Sigmoid colon (tissue), 7 donors: ENCODE results near the gene PTX4. TPM values are rescaled to one million over a fixed set of nuclear protein-coding genes. Genes with fewer than 3 reads are reported as not detected.

Experiments used
- DNase-seq: peaks from one replicate; pipeline ENCODE4 v3.0.0-alpha.2; 2019
- H3K27ac ChIP-seq, 4 donors: fragments of 200-600 bp; sonication (generic); one replicate each; pipeline ENCODE4 v1.5.1; 2016 to 2019; ENCODE audit warnings: mild to moderate bottlenecking in 1 of 4
- H3K27me3 ChIP-seq, 3 donors: fragments of 200-600 bp; sonication (generic); one replicate each; pipeline ENCODE4 v1.5.1; 2019; ENCODE audit warnings: mild to moderate bottlenecking in 1 of 3
- H3K36me3 ChIP-seq, 4 donors: fragments of 200-600 bp; sonication (generic); one replicate each; pipeline ENCODE4 v1.5.1; 2016 to 2019
- H3K4me1 ChIP-seq, 4 donors: fragments of 200-600 bp; sonication (generic); one replicate each; pipeline ENCODE4 v1.5.1; 2017 to 2019
- H3K4me3 ChIP-seq, 4 donors: fragments of 200-600 bp; sonication (generic); one replicate each; pipeline ENCODE4 v1.5.1; 2017 to 2019; ENCODE audit warnings: mild to moderate bottlenecking in 2 of 4, moderate library complexity in 1 of 4
- H3K9me3 ChIP-seq, 4 donors: fragments of 200-600 bp in 3 of 4; sonication (generic) in 3 of 4; one replicate each; pipeline versions ENCODE4 v1.5.1 to v1.6.1; 2013 to 2019
- CTCF ChIP-seq, 4 experiments: fragments of 450-650 bp in 3 of 4; fragments of 200-600 bp in 1 of 4; IDR thresholded peaks; one replicate each; pipeline ENCODE4 v1.5.1; 2016 to 2019; ENCODE audit warnings: antibody characterized with exemption in 4 of 4, mild to moderate bottlenecking in 3 of 4, moderate library complexity in 2 of 4
- EP300 ChIP-seq, 4 donors: sonication (generic); formaldehyde crosslinking; IDR thresholded peaks; one replicate each; pipeline ENCODE4 v1.6.1; 2017; ENCODE audit warnings: antibody characterized with exemption in 4 of 4
- POLR2A ChIP-seq, 2 donors: fragments of 450-650 bp; IDR thresholded peaks; one replicate each; pipeline ENCODE4 v1.6.1; 2016; ENCODE audit warnings: antibody characterized with exemption in 2 of 2, mild to moderate bottlenecking in 2 of 2, moderate library complexity in 2 of 2
- POLR2AphosphoS5 ChIP-seq, 4 donors: sonication (generic); formaldehyde crosslinking; IDR thresholded peaks; one replicate each; pipeline ENCODE4 v1.6.1; 2017; ENCODE audit warnings: antibody characterized with exemption in 4 of 4
- WGBS, 2 donors: extraction: QIAGEN DNeasy Blood & Tissue Kit; methylation state at CpG; one replicate each; pipeline ENCODE4 v1.1.7; 2013; 5-methylcytosine and 5-hydroxymethylcytosine counted together
- intact Hi-C: fragments of 100-400 bp; cut with DNase I; formaldehyde crosslinking; loops from one replicate; pipeline ENCODE4 v1.15.1; 2023
- polyA plus RNA-seq, 3 donors: library from polyadenylated mRNA; stranded (reverse); fragments of 200-250 nt; gene quantifications; one replicate each; pipeline ENCODE4 v1.2.3, GENCODE V29; 2013
- total RNA-seq, 4 donors: library from RNA; depleted of rRNA; stranded (reverse); fragments of >200 nt; gene quantifications; one replicate each; pipeline ENCODE4 v1.1.0, GENCODE V29; 2016
- donor health status: healthy with polysubstance abuse.
- donor health status: Bipolar disorder and iron deficiency.
- donor health status: healthy.

PTX4 gene
- total and polyA plus RNA-seq, 7 donors = not detected

- TF ChIP-seq POLR2AphosphoS5 (IDR thresholded peaks at IDR 0.05) = peak in 2 of 4 donors; percentile 33 to 56
- no peak for TF ChIP-seq POLR2A (IDR thresholded peaks at IDR 0.05)
- Histone ChIP-seq H3K4me1 (peaks cover 0 to 21% (median 9%) of the 10 kb centered on the region in 4 donors), H3K9me3 (no peaks in the 10 kb centered on the region), H3K36me3 (peaks cover 8 to 66% (median 10%) of the 10 kb centered on the region in 4 donors), H3K27ac (peak overlapping the region in 3 of 4 donors; percentile 66 to 80 (median 67)), H3K27me3 (no peaks in the 10 kb centered on the region), H3K4me3 (peak overlapping the region in 1 of 4 donors; percentile 9)
- intact Hi-C loops = no loop called here
- no peak for DNase-seq
- 87 to 92% methylated on average over 24 of the region's 24 CpGs for WGBS, 2 donors
Observed at GRCh38 chr16:1461146-1461545, 27.6 kb downstream of the PTX4 start.

GRCh38 chr16:1460602-1461138 is 28.1 kb downstream of the PTX4 start:
- H3K4me3 ChIP-seq = peak overlapping the region in 1 of 4 donors; percentile 9
- H3K27me3 ChIP-seq = no peaks in the 10 kb centered on the region
- peaks cover 0 to 21% (median 9%) of the 10 kb centered on the region in 4 donors for H3K4me1 ChIP-seq
- H3K27ac ChIP-seq = peak overlapping the region in 3 of 4 donors; percentile 66 to 80 (median 67)
- H3K36me3 ChIP-seq = peaks cover 13 to 70% (median 14%) of the 10 kb centered on the region in 4 donors
- 92 to 94% methylated on average over 30 of the region's 30 CpGs for WGBS, 2 donors
- intact Hi-C loops = no loop called here
- TF ChIP-seq POLR2AphosphoS5 (IDR thresholded peaks at IDR 0.05) (no peak), CTCF (IDR thresholded peaks at IDR 0.05) (no peak), EP300 (IDR thresholded peaks at IDR 0.05) (no peak), POLR2A (IDR thresholded peaks at IDR 0.05) (no peak)
- no peaks in the 10 kb centered on the region for H3K9me3 ChIP-seq
- no peak for DNase-seq

- WGBS, 2 donors = 86 to 87% methylated on average over 10 of the region's 10 CpGs
Observed at GRCh38 chr16:1459967-1460366, 28.8 kb downstream of the PTX4 start.

GRCh38 chr16:1458977-1459341 is 29.8 kb downstream of the PTX4 start:
- Histone ChIP-seq H3K27ac (no peak overlapping the region), H3K36me3 (peaks cover 20 to 79% (median 30%) of the 10 kb centered on the region in 4 donors), H3K9me3 (no peaks in the 10 kb centered on the region), H3K27me3 (no peaks in the 10 kb centered on the region), H3K4me3 (no peak overlapping the region), H3K4me1 (peaks cover 0 to 21% (median 9%) of the 10 kb centered on the region in 4 donors)
- DNase-seq = no peak
- intact Hi-C loops = no loop called here
- 63 to 87% methylated on average over 14 of the region's 14 CpGs for whole genome bisulfite sequencing, 2 donors
- TF ChIP-seq POLR2A (IDR thresholded peaks at IDR 0.05) (no peak), EP300 (IDR thresholded peaks at IDR 0.05) (no peak), POLR2AphosphoS5 (IDR thresholded peaks at IDR 0.05) (no peak), CTCF (IDR thresholded peaks at IDR 0.05) (no peak)

More at GRCh38 chr16:1459967-1460366, 28.8 kb downstream of the PTX4 start:
- H3K36me3 ChIP-seq = peaks cover 19 to 77% (median 20%) of the 10 kb centered on the region in 4 donors
- no peak for DNase-seq
- peak overlapping the region in 2 of 4 donors; percentile 66 to 80 for H3K27ac ChIP-seq
- TF ChIP-seq POLR2AphosphoS5 (IDR thresholded peaks at IDR 0.05) (no peak), POLR2A (IDR thresholded peaks at IDR 0.05) (no peak), CTCF (IDR thresholded peaks at IDR 0.05) (no peak), EP300 (IDR thresholded peaks at IDR 0.05) (no peak)
- H3K4me1 ChIP-seq = peaks cover 0 to 21% (median 9%) of the 10 kb centered on the region in 4 donors
- intact Hi-C loops = no loop called here
- H3K4me3 ChIP-seq = no peak overlapping the region
- H3K9me3 ChIP-seq = no peaks in the 10 kb centered on the region
- no peaks in the 10 kb centered on the region for H3K27me3 ChIP-seq

GRCh38 chr16:1458336-1458976 is 30.3 kb downstream of the PTX4 start:
- Histone ChIP-seq H3K9me3 (no peaks in the 10 kb centered on the region), H3K27ac (no peak overlapping the region), H3K27me3 (no peaks in the 10 kb centered on the region), H3K4me1 (peaks cover 0 to 21% (median 9%) of the 10 kb centered on the region in 4 donors), H3K36me3 (peaks cover 23 to 79% (median 35%) of the 10 kb centered on the region in 4 donors), H3K4me3 (no peak overlapping the region)
- WGBS, 2 donors = 86 to 94% methylated on average over 26 of the region's 26 CpGs
- TF ChIP-seq POLR2AphosphoS5 (IDR thresholded peaks at IDR 0.05) = no peak
- no peak for TF ChIP-seq EP300 (IDR thresholded peaks at IDR 0.05)
- TF ChIP-seq POLR2A (IDR thresholded peaks at IDR 0.05) = no peak
- TF ChIP-seq CTCF (IDR thresholded peaks at IDR 0.05) = no peak
- no peak for DNase-seq
- intact Hi-C loops = no loop called here
